ENCODE measurements around the gene SSNA1.

SSNA1 gene

DNA sequence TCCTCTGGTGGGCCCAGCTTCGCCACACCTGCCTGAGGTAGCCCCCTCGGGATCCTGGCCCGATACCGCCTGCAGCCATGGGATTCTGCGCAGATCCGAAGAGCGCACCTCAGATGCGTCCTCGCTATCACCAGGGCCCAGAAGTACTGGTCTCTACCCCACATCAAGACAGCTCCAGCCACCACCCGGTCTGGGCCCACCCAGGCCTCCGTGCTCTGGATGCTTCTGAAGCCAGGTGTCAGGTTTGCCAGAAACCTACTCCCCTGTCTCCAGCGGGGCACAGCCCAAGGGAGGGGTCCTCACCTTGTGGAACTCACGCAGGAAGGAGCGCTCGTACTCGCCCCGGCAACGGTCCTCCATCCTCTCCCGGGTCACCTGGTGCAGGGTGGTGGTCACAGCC, 2.6 kb upstream of the SSNA1 start:
- no peak for DNase-seq

DNA sequence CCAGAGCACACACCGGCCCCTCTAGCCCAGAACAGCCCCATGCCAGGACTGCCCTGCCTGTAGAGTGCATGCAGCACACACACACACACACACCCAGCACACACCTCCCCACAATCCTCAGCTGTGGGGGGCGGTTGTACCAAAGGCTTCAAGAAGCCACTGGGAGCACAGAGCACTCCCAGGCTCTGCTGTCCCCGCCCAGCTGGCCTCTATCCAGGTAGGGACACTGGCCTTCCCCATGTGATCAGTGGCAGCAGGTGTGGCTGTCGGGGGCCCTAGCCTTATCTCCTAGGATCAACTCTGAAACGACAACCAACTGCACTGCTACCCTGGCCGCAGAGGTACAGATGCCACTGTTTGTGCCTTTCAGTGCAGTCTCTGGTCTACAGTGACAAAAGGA, 2.1 kb upstream of the SSNA1 start:
- DNase-seq, result no peak

DNA sequence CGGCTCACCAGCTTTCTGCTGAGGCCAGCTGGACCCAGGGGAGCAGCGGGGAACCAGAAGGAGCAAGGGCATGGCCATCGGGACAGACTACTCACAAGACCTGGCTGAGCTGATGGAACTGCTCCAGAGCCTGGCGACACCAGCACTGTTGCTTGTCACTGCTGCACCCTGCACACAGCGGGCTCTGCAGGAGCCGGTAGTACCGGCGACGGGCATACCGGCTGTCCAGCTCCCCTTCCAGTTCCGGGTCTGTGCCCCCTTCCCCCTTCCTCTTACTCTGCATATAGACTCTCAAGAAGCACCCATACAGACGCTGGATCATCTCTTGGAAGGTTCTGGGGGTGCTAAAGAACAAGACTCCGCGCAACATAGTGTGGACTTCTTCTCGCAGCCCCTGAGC, 1.1 kb upstream of the SSNA1 start:
- DNase-seq, result no peak

DNA sequence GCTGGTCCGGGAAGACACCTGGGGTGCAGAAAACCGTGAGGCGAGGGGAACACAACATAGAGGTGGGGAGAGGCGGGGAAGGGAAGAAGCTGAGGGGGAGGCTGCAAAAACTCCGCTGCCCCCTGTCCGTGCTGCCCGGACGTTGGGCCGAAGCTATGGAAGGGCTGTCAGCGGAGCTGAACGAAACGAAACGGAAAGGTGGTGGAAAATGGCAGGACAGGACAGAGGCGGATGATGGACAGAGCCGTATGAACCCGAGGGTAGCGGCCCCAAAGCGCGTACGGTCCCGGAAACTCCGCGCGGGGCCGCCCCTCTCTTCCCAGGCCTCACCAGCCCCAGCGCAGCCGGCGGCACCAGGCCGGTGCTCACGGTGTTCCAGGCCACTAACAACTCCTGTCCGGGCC, 388 bp upstream of the SSNA1 start:
- DNase-seq, result no peak

DNA sequence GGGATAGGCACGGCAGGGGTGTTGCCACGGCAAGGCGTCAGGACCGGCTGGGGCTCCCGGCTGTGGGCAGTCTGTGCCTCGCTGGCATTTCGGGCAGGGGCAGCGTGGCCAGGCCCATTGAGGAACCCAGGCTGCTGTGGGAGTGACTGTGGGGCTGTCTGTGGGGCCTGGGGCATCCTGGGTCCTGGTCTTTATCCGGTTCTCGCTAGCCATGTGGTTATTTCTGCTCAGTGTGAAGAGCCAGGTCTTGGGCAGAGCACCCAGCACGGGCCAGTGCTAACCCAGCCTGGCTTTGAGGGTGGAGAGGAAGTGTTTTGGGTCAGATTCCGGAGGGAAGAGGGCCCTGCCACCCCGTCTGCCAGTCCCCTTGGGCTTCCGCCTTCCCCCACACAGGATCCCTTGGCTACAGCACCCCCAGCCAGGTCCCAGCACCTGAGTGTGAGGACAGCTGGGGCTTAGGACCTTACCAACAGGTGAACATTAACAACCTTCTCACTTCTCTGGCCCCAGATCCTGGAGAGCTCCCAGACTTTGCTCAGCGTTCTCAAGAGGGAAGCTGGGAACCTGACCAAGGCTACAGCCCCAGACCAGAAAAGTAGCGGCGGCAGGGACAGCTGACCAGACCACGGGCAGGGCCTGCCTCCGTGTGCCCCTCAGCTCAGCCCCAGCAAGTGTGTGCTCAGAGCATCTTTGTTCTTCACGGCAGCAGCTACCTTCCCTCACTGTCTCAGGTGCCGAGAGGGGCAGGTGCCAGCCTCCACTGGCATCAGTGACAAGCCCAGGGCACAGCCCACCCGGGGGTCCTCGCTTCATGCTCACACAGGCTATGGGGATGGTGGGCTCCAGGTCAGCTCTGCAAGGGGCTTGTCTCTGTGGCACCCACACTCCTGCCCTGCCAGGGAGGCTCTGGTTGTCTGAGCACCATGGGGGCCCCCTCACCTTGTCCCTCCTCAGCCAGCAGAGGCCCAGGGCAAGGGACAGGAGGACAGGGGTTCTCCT, 1.1 kb downstream of the SSNA1 start:
- no peak for DNase-seq

DNA sequence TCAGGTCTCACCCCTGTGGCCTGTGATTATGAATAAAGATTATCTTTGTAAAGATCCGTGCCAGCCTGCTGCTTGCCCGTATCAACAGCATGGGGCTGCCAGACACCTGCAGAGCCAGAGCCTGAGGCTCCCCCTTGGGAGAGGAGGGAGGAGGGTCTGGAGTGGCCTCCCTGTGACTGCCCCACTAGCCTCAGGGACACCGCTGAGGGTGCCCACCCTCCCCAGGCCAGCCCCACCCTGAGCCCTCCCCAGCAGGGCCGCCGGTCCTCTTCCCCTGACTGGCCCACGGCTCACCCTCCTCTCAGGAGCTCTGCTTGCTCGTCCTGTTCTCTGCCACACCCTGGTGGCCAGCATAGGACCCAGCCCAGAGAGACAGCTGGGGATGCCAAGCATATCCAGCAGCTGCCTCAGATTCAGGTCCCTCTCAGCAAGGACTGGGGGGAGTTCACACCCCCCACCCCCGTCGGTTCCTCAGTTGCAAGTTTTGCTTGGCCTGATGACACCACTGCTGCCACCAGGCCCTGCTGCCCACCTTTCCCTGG, 1.9 kb downstream of the SSNA1 start:
- DNase-seq, result no peak

DNA sequence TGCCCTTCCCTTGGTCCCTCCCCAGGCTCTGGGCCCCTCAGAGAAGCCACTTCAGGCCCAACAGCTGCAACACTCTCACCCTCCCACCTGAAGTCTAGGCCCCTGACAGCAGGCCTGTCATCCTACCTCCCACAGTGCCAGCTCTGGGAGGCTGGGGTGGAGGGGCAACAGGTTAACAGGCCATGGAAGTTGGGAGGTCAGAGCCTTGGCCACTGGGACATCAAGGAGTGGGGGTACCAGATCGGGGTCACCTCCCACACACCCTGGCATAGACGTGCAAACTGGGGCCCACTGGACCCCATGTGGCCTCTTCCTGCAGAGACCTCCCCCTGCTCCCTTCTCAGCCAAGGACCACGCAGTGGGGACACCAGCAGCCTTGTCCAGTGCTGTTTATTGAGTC, 2.8 kb downstream of the SSNA1 start:
- no peak for DNase-seq

DNA sequence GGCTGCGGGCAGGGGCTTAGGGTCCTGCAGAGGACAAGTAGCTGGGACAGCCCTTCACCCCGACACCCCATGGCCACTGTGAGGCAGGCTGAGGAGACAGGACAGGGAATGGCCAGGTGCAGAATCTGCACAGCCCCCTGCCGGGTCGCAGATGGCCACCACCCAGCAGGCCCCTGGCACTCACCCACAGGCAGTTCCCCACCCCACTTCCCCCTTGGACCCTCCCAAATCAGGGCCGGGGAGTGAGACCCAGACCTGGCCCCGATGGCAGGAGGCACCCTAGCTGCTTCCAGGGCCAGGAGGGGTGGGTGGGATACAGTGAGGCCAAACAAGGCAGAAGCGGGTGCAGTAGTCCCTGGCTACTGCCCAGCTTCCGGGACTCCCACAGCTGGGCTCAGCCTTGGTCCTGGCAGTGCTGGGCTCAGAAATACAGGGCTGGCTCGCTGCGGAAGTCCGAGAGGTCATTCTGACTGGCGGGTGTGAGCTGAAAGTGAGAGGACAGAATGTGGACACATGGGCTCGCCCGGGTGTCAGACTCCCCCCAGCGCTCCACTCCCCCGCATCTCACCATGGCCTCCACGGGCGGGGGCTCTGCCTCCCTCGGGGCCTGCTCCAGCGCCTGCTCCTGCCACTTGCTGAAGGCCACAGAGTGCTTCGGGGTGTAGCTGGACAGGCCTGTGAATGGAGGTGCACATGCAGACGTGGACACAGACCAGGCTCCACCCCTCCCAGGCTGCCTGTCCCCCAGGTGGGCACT, 3.4 kb downstream of the SSNA1 start:
- no peak for DNase-seq

DNA sequence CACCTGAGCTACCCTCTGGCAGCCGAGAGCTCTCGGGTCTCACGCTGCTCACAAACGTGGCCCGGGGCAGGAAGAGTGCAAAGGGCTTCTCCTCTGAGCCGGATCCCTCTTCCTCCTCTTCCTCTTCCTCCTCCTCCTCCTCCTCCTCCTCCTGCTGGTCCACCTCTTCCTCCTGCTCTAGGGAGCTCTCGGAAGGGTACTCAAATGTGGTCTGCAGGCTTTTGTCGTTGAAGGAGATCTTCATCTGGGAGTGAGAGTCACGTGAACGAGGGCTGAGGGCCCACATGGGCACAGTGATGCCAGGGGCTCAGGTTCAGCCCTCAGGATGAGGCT, 3.9 kb downstream of the SSNA1 start:
- no peak for DNase-seq

DNA sequence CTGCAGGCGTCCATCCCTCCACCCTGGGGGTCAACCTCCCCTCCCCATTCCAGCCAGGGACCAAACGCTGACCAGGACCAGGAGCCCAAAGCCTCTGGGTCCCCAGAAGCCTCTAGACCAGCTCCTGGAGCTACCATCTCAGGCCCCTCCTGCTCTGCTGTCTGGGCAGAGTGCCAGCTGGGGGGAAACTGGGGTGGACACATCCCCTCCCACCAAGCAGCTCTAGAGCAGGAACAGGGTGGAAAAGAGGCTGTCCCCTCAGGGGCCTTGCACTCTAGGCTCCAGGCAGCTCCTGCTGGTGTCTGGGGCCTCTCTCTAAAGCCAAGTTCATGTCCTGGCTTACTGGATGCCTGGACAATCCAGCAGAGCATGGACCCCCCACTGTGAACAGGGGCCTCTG, 4.4 kb downstream of the SSNA1 start:
- no peak for DNase-seq

DNA sequence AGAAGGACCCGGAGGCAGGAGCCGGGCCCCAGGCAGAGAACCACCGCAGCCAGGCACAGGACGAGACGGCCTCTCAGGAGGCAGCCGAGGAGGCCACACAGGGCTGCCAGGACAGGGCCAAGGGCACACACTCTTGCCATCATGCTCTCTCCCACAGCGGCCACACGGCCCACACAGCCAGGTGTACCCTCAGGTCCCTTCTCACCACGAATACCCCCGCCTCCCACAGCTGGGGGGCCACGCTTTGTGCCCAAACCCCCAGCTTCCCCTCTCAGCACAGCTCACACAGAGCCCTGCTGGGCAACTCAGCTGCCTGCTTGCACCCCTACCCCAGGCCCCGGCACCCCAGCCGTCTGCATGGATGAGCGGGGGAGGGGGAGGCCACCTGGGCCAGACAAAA, 5.3 kb downstream of the SSNA1 start:
- no peak for DNase-seq

DNA sequence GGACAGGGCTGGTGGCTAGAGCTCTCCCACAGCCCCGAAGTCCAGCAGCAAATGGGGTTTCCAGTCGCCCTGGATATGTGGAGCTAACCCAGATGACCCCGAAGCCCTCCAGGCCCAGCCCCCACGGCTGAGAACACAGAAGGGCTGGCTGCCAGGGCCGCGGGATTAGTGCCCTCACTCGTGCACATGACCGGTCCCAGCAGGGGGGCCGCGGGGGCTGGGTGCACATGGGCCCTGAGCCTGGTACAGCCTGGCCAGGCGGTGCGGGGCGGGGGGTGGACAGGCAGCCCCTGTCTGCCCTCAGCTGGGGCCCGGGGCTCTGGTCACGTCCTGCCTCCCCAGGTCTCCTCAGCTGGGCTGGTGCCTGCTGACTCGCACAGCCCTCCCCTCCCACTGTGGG, 5.9 kb downstream of the SSNA1 start:
- DNase-seq, result no peak

DNA sequence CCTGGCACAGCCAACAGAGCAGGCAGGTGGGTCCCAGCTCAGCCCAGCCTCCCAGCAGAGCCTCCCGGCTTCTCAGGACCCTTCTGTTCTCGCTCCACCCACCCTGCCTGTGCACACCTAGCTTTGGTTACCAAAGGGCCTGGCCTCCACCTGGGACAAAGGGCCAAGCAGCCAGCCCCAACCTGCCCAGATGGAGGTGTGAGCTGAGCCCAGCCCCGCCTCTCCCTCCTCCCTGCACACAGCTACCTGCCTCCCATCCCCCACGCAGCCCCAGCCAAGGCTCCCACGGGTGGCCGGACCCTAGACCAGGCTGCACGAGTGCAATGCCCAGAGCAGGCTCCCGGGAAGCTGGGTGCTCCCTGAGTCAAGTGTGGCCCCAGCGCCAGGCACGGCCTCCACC, 6.4 kb downstream of the SSNA1 start:
- DNase-seq, result no peak

DNA sequence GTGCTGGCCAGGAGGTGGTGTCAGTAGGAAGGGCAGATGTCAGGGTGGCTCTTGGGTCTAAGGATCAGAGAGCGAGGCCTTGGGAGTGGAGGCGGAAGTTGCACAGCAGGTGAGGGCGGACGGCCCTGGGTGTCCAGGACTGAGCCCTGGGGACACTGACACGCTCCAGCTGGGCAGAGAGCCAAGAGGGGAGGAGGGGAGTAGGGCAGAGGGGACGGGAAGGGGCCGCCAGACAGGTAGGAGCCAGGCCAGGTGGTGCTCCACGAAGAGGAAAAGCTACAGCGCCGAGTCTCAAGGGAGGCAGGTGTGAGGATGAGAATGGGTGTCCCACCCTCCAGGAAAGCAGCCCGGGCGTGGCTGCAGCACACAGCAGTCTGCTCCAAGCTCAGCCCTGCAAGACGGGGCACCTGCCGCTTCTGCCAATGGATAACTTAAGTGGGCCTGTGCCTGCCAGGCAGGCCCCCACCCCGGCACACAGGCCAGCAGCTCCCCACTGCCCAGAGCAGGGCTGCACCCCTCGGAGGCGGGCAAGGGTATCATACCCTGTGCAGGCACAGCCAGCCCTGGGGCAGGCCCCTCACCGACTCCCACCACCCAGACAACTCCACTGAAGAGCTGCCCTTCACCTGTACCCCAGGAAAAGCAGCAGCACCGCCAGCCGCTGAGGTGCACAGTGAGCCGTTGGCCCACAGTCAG, 7.2 kb downstream of the SSNA1 start:
- no peak for DNase-seq

DNA sequence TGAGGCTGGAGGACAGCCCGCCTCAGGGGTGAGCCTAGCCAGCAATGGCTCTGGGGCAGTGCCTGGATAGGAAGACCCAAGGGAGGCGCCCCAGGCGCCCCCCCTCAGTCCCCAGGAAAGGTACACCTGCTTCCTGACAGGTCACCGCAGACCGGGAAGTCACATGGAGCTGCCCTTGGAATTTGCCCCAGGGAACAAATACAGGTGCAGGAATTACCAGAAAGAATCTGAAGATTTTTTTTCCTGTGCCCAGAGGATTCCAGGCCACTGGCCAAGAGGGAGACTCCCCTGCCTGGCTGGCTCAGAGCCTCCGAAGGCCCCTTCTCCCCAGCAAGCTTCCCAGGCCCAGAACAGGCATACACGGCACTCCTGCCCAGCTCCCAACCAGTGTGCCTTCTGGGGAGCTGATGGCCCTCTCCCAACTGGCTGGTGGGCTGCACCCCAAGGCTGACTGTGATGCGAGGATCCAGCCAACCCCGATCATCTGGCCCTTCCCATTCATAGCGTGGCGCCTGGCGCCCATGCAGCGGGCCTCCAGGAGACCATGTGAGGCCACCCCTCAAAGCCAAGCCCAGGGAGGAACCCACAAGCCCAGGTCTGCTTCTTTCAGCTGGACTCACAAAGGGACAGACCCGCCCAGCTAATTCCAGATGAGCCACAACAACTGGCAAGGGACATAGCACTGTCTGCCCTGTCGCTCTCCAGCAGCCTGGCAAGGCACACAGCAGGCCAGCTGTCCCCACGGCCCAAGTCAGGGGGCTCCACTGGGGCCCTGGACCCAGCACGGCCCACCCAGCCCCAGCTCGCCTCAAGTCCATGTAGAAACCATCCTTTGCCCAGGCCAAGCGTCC, 9.8 kb downstream of the SSNA1 start:
- no peak for DNase-seq

DNA sequence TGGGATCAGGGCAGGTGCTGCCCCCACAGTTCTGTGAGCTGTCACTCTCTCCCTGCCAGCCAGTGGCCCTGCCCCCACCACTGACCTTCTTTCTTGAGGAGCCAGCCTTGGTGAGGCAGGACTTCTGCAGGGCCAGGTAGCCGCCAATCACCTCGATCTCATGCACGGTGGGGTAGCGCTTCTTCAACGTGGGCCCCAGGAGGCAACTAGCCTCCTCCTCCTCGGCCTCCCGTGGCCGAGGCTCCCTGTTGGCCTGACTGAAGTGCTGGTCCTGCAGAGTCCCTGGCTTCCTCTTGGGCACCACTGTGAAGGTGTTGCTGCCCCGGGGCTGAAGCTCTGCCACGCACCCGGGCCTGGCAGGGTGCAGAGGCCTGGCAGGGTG, 10.4 kb downstream of the SSNA1 start:
- DNase-seq, result no peak

DNA sequence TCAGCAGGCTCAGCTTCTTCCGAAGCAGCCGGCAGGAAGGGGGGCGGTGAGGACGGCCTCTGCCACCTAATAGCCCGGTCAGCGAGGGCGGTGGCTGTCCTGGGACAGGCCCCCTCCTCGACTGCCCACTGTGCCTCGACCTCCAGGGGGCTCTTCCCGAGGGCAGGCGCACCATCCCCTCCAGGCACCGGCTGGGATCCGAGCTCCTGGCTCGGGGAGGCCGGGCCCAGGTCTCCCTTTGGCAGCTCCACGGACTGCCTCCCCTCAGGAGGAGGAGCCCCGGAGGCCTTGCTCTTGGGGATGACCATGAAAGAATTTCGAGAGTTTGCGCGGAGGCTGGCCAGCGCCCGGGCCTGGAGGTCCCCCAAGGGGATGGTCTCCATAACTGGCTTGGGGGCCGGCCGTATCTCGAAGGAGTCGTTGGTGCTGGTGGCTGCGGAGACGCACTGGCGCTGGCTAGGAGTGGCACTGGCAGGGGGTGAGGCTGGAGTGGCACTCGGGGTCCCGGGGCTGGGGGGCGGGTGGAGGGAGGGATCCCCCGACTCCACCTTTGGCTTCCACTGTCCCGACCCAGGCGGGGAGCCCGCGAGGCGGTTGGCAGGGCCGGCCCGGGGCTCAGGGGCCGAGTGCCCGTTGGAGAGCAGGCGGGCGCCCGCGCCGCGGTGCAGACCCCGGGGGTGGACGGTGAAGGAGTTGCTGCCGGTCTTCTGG, 11.1 kb downstream of the SSNA1 start:
- no peak for DNase-seq

DNA sequence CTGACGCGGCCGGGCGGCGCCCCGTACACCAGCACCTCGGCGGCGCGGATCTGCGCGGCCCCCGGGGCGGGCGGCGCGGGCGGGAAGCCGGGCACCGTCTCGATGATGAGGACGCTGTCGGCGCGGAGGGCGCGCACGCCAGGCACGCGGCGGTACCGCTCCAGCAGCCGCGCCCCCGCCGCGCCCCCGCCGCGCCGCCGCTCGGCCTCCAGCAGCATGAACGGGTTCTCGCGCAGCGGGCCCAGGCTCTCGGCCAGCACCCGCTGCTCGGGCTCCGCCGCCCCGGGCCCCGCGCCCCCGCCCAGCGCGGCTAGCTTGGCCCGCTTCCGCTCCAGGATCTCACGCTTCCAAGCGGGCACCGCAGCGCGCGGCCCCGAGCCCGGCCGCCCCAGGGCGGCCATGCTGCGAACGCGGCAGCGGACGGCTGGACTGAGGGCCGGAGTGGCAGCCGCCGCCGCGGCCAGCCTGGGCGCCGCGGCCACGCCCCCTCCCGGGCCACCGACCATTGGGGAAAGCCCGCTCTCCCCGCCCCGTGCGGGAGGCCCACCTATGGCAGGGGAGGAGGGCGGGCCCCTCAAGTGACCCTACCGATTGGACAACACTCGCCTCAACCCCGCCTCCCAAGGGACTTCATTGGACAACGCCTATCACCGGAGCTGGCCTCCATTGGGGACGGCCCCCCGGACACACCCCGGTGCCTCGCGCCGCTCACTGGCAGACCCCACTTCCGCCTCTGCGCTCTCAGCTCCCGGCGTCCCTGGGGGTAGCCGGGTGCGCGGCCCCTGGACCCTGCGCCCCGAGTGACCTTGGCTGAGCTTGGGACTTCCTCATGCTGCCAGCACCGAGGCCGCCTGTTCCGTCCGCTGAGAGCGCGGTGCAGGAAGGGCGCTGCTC, 12.1 kb downstream of the SSNA1 start, which contains the start of gene TPRN:
Gene TPRN (minus strand): TSS at position 431 of the 894 bp plus-strand sequence. CDS start 30 bp downstream, at position 401.
- DNase-seq, result peak; percentile 96 to 99

DNA sequence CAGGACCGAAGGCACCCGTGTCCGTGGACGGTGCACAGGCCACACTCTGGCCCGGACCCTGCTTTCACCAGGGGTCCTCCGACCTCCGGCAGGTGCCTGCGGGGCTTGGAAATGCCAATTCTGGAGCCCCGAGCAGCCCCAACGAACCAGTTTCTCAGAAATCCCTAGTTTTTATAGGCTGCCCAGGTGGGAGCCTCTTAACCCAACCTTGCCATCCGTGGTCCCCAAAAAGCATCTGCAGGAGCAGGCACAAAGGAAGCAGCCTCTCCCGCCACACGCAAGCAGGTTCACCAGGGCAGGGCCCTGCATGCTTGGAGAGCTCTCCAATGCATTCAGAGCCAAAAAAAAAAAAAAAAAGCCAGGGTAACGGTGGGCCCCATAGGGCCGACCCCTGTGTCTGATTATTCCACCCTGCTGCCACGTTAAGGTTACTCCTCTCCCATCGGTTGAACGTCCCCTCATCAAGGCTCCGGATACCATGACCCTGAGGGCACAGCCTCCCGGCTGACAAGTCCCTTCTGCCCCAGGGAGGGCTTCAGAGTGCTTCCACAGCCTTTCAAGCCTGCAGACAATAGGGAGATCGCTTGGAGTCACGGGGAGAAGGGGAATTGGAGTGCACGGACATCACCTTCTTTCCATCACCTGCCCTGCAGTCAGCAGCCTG, 12.9 kb downstream of the SSNA1 start:
- no peak for DNase-seq

DNA sequence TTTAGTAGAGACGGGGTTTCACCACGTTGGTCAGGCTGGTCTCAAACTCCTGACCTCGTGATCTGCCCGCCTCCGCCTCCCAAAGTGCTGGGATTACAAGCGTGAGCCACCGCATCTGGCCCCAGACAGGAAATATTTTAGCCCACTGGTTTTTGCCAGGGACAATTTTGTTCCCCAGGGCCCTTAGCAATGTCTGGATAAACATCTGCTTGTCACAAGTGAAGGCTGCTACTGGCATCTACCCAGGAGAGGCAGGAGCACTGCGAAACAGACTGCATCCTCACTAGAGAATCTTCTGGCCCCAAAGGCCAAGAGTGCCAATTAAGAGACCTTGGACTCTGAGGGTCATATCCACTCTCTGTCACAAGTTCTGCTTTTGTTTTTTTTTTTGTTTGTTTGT, 14.5 kb downstream of the SSNA1 start:
- DNase-seq, result no peak
